GM19372 (cell line): Measurements from ENCODE around the gene PITPNB.

Experiments
- ATAC-seq: cut with Tn5 transposase; IDR thresholded peaks from one replicate; pipeline ENCODE4 v1.9.1; 2021; ENCODE audit warnings: mild to moderate bottlenecking, low read depth, moderate library complexity; ENCODE audit not compliant: unreplicated experiment

PITPNB gene

DNA sequence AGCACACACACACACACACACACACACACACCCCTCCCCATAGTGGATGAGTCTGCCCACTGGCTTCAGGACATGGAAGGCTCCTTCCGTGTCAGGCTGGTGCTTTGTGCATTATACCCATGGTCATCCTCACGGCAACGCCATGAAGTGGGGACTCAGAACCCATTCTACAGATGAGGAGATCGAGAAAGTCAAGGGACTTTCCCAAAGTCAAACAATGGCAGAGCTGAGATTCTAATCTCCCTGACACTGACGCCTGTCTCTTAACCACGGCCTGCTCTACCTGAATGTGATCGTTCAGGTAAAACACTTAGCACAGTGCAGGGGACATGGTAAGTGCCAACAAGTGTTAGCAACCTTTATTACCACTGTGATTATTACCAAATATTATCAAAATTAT, 113.2 kb downstream of the PITPNB start:
- ATAC-seq = no peak

DNA sequence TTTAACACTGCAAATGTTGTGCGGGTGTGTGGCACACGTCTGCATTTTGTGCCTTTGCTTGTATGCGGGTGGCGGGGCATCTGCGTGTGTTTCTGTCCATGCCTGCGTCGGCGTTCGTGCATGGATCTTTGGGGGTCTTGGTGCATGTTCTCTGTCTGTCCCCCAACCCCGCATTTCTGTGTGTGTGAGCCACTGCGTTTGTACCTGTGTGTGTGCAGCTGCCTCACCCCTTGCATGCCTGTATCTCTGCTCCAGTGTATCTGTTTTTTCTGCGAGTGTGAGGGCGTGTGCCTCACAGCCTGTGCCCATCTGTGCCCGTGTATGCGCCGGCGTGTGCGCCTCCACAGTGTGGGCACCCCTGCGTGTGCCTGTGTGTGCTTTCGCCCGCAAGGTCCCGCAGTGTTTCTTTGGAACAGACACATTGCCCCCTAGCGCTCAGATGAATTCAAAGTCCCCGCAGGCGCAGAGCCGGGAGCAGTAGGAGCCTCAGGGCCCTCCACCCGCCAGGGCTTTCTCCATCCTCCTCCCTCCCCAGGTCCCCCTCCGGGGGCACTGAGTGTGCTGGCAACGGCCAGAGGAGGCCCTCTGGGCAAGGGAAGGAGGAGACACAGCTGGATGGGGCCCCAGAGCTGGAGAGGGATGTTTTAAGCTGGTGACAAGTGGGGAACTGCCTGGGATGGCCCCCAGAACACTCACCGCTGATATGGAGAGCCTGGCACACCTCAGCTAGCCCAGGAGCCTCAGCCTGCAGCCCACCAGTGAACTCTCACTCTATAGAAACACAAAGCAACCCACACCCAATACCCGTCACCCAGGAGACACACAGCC, 114.4 kb downstream of the PITPNB start:
- ATAC-seq = no peak

DNA sequence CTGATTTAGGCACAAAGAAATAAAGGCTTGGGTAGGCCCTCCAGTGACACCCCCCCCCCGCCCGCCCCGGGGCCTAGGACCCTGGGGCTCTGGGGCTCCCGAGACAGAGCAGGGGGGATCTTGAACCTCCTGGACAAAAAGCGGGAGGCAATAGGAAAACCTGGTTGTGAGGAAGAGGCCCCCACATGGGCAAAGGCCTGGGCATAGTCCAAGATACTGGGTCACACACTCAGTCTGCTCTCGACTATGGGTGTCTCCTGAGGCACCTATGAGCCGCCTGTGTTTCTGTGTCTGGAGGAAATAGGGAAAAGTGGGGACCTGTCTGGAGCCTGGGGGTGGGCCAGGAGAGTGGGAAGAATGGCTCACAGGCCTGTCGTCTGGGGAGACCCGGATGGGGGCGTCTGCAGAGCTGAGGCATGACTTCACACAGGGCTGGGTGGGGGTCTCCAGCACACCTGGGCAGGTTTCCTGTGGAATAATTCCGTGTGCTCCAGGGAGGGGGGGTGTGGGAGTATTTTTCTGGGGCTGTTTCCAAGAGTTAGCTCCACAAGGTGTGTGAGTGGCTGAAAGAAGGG, 115.1 kb downstream of the PITPNB start:
- no peak for ATAC-seq

DNA sequence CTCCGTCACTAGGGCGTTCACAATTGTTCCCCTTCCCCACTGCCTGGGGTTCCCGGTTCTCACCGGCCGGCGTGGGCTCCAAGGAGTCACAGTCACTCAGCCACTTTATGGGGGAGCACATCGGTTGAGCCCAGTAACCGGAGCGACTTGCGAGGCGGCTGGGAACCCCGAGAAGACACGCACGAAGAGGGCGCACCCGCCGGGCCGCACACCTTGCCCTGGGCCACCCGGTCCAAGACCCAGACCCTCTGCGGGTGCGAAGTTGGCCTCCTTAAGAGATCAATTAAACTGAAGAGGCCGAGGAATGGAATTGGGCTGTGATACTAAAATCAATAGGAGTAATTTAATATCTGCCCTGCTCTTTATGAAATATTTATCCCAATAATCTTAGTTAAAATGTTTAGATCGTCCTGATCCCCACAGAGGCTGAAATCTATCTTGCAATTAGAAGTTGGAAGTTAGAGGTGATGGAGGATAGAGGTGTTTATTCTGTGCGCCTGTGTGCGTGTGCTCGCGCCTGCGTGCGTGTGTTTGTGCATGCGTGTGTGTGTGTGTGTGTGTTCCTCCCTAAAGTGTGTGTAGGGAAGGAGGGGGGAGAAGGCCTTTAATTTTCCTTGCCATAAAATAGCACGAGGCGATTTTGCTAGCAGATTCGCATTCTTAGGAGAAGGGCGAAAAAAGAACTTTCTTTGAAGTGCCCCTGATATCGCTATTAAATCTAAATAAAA, 116.5 kb downstream of the PITPNB start:
- ATAC-seq = no peak
